ENCODE measurements around the gene INAFM2.

Gene INAFM2

GRCh38 chr15:40306908-40307307 lies 16.6 kb upstream of the INAFM2 start:
- no peak for DNase-seq (ENCODE audit: low read depth)

DNA sequence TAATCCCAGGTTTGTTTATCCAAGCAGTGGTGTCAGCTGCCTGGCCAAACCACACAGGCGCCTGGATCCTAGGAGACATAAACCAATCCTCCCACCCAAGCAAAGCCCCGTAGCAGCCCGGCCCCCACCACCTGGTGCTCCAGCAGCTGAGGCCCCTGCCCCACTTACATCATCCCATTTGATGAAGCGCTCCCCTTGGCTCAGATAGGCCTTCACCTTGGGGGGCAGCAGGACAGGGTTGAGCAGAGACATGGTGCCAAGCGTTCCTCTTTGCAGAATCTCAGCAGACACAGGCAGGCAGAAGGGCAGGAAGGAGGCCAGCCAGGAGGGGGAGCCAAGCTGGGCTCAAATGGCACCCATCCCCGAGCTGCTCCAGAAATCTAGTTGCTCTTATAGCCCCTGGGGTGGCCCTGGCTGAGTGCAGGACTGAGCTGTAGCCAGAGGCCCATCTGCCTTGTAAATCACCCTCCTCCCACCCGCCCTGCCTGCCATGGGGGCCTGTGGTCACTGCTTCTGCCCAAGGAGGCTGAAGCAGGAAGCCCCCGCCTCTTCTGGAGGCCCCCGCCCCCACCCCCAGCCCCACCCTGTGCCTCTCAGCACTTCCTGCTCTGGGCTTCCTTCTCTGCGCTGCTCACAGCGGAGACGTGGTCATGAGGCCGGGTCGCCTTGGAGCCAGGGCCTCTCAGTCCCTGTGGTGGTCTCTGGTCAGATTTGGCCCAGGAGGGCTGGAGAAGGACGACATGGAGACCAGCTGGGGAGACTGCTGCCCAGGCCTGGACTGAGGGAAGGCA lies 15.9 kb upstream of the INAFM2 start, which contains the start of gene PLCB2:
PLCB2 (minus strand) TSS at position 515 of the 791 bp plus-strand sequence; CDS start at position 252, 263 bp downstream.
- DNase-seq (ENCODE audit: low read depth): peak; percentile 45

- DNase-seq (ENCODE audit: low read depth): no peak
These were observed 14.1 kb upstream of the INAFM2 start for GRCh38 chr15:40309344-40309862.

- no peak for DNase-seq (ENCODE audit: low read depth)
These were observed 13.2 kb upstream of the INAFM2 start for GRCh38 chr15:40310001-40310959.

- DNase-seq (ENCODE audit: low read depth): no peak
These were observed 12.5 kb upstream of the INAFM2 start for GRCh38 chr15:40310993-40311392.

- no peak for DNase-seq (ENCODE audit: low read depth)
These were observed 10.9 kb upstream of the INAFM2 start for GRCh38 chr15:40312370-40313158.

DNA sequence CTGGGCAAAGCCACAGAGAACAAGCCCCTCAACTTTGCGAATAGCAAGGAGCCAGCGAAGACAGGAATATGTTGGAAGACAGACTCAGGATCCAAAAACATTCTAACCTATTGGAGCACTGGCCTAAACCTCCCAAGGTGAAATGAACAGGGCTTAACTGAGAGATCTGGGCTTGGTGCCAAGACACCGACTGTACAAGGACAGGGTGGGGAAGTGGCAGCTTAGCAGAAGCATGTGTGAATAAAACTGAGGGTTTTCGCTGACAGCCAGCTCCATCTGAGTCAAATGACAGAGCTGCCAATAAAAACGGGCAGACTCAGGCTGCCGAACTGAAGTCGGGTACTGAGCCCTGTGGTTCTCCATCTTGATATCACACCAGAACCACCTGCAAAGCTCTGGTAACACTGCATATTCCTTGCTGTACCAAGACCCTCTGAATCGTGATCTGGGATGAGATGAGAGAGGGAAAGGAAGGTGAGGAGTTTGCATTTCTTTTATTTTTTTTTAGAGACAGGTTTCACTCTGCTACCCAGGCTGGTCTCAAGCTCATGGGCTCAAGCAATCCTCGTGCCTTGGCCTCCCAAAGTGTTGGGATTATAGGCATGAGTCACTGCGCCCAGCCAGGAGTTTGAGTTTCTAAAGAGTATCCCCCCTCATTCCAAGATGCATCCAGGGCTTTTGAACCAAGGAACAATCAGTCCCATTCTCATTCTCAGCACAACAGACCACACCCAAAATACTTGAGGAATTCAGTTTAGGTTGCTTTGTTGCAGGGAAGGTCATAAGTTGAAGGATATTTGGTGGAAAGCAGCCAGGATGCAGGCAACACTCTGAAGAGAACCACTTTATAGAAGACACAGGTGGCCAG lies 9.7 kb upstream of the INAFM2 start:
- DNase-seq (ENCODE audit: low read depth): no peak

- no peak for DNase-seq (ENCODE audit: low read depth)
These were observed 8.7 kb upstream of the INAFM2 start for GRCh38 chr15:40314723-40315276.

DNA sequence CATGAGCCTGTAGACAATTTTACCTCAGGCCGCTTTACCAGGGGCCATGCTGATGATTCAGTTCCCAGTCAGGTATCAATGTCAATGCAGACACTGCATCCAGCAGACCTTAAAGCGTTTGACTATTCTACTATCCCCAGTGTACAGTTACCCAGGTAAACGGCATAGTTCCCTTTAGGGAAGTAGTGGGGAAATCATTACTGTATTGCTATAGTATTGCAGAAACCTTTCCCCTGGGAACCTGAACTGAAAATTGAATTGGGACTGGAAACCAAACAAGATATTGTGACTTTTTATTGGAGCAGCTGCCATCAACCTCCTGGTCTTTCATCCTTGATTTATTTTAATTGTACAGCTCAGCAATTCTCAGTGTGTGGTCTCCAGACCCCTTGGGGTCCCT lies 6.6 kb upstream of the INAFM2 start:
- no peak for DNase-seq (ENCODE audit: low read depth)

DNA sequence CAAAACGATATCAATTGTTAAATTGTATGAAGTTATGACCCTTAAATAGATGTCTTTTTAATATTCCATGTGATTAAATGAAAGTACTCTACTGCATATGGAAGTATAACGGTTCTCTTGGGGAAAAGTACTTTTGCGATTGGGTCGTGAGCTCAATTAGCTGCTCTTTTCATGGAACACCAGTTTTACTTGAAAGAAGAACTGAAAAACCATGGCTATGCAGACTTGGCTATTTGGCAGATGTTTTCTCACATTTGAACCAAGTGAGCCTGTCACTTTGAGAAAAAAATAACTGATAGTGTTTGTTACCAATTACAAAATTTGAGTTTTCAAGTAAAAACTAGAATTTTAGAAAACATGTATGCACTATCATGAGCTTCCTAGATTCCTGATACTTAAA lies 5.9 kb upstream of the INAFM2 start:
- DNase-seq (ENCODE audit: low read depth): no peak

DNA sequence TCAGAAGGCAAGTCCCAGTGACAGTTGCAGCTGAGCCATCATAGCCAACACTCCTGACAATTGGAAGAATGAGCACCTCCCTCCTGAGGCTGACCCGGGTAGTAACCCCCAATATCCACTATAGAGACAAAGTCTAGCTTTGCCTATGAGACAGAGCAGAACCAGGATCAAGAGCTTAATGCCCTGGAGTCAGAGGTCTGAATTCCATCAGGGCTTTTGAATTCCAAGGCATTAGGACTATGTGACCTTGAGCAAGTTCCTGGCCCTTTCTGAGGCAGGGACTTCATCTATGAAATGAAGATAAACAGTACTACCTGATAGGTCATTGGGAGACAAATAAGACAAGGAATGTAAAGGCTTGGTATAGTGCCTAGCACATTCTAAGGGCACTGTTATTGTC lies 3.1 kb upstream of the INAFM2 start:
- DNase-seq (ENCODE audit: low read depth): no peak

- DNase-seq (ENCODE audit: low read depth): no peak
These were observed 2.5 kb upstream of the INAFM2 start for GRCh38 chr15:40320931-40321371.

- DNase-seq (ENCODE audit: low read depth): no peak
These were observed 807 bp upstream of the INAFM2 start for GRCh38 chr15:40322531-40323238.

- no peak for DNase-seq (ENCODE audit: low read depth)
These were observed 753 bp downstream of the INAFM2 start for GRCh38 chr15:40323953-40324937.

DNA sequence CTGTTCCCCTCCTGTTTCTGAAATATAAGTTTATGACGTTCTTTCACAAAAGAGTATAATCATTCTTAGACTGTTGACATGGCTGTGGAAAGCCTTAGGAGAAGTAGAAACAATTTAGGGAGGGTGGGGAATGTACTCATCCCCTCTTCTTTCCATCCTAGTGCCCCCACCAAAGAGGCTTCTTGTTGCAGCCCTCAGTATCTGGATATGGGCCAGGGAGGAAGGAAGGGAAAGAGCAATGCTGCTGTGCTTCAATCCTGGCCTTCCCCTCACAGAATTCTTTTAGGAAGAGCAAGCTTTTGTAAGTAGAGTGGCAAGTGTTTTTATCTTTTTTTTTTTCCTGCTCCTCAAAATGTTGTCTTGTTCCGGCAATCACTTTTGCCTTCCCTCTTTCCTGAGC lies 1.7 kb downstream of the INAFM2 start:
- DNase-seq (ENCODE audit: low read depth): no peak

DNA sequence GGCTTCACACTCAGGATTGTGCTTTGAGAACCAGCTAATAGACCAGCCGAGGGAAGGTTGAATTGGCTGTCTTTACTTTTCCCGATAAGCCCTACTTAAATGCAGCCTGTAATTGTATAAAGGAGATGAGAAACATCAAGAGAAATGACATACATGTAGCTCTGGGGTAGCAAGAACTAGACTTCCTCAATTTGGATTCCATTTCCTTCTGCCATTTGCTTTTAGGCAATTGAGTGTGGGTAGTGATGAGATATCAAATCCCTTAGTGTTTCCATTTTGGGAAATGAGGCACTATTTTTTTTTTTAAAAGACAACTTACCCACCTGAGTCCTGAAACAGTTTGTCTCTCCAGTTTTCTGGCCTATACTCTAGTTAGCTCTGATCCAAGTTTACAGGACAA lies 2.2 kb downstream of the INAFM2 start:
- no peak for DNase-seq (ENCODE audit: low read depth)

- DNase-seq (ENCODE audit: low read depth): no peak
These were observed 4.0 kb downstream of the INAFM2 start for GRCh38 chr15:40327457-40327856.

GRCh38 chr15:40328176-40328575 lies 4.7 kb downstream of the INAFM2 start:
- no peak for DNase-seq (ENCODE audit: low read depth)

- no peak for DNase-seq (ENCODE audit: low read depth)
These were observed 5.3 kb downstream of the INAFM2 start for GRCh38 chr15:40328751-40329150.

Data from stimulated activated CD8-positive, alpha-beta memory T cell treated with anti-CD3 and anti-CD28 coated beads, Interleukin-4, amount 100 ng/mL, for 24 hours (primary cell).